Measurements from ENCODE around the gene ALG13.
"Not testable (repeated sequence)": the region's sequence is repeated elsewhere in the genome, so short reads cannot be mapped to it uniquely, and the experiment has no call there.

ALG13 gene
- 96.6 reads per million, percentile 82 among the genes with 10 or more reads in this experiment for total RNA-seq

- peak; percentile 87 for DNase-seq
These were observed at the start of gene ALG13 for GRCh38 chrX:111680988-111681779. TSS of gene ALG13 (plus strand) at chrX:111681170. CDS start at chrX:111681219, 49 bp downstream.

GRCh38 chrX:111634823-111635729 is 45.9 kb upstream of the ALG13 start:
- no peak for DNase-seq

- no peak for DNase-seq
These were observed 39.0 kb upstream of the ALG13 start for GRCh38 chrX:111641969-111642368.

- not testable (repeated sequence) for DNase-seq
These were observed 35.8 kb upstream of the ALG13 start for GRCh38 chrX:111645165-111645564.

- DNase-seq, result no peak
These were observed 35.4 kb upstream of the ALG13 start for GRCh38 chrX:111645607-111646006.

GRCh38 chrX:111646515-111646914 is 34.5 kb upstream of the ALG13 start:
- DNase-seq, result no peak

GRCh38 chrX:111648802-111649201 is 32.2 kb upstream of the ALG13 start:
- DNase-seq, result no peak

GRCh38 chrX:111649638-111650037 is 31.3 kb upstream of the ALG13 start:
- no peak for DNase-seq

GRCh38 chrX:111650845-111651244 is 30.1 kb upstream of the ALG13 start:
- no peak for DNase-seq

- no peak for DNase-seq
These were observed 28.3 kb upstream of the ALG13 start for GRCh38 chrX:111652719-111653118.

- no peak for DNase-seq
These were observed 19.7 kb upstream of the ALG13 start for GRCh38 chrX:111661241-111661640.

- no peak for DNase-seq
These were observed 18.7 kb upstream of the ALG13 start for GRCh38 chrX:111662292-111662691.

GRCh38 chrX:111671668-111672067 is 9.3 kb upstream of the ALG13 start:
- DNase-seq, result no peak

- DNase-seq, result no peak
These were observed 6.3 kb downstream of the ALG13 start for GRCh38 chrX:111687305-111687704.

GRCh38 chrX:111695297-111695880 is 14.4 kb downstream of the ALG13 start:
- DNase-seq, result no peak

- DNase-seq, result no peak
These were observed 38.6 kb downstream of the ALG13 start for GRCh38 chrX:111719426-111720210.

GRCh38 chrX:111728096-111728495 is 47.1 kb downstream of the ALG13 start:
- no peak for DNase-seq

- DNase-seq, result no peak
These were observed 50.4 kb downstream of the ALG13 start for GRCh38 chrX:111731351-111731750.

GRCh38 chrX:111736571-111736970 is 55.6 kb downstream of the ALG13 start:
- no peak for DNase-seq

GRCh38 chrX:111742018-111742417 is 61.0 kb downstream of the ALG13 start:
- no peak for DNase-seq

GRCh38 chrX:111743316-111743715 is 62.3 kb downstream of the ALG13 start:
- no peak for DNase-seq

- DNase-seq, result no peak
These were observed 75.5 kb downstream of the ALG13 start for GRCh38 chrX:111756486-111756885.
